Suprapubic skin (tissue), 3 donors: Measurements from ENCODE around the gene AHI1.

ENCODE experiments used
- CTCF ChIP-seq, 2 donors: fragments of 200-600 bp in 1 of 2; fragments of 450-650 bp in 1 of 2; sonication (generic) in 1 of 2; IDR thresholded peaks; one replicate each; pipeline ENCODE4 v1.5.1; 2016 to 2019; ENCODE audit warnings: antibody characterized with exemption in 2 of 2, mild to moderate bottlenecking in 1 of 2, moderate library complexity in 1 of 2
- POLR2A ChIP-seq, 2 donors: fragments of 450-650 bp; IDR thresholded peaks; one replicate each; pipeline ENCODE4 v1.6.1; 2017; ENCODE audit warnings: antibody characterized with exemption in 2 of 2, mild to moderate bottlenecking in 2 of 2, moderate library complexity in 2 of 2

GRCh38 chr6:135540207-135540840 lies 42.8 kb upstream of the AHI1 start:
- no peak for TF ChIP-seq POLR2A (IDR thresholded peaks at IDR 0.05)
- no peak for TF ChIP-seq CTCF (IDR thresholded peaks at IDR 0.05)
